Lung (tissue), 12 donors: ENCODE results near the gene SNRPD3. TPM values are rescaled to one million over a fixed set of nuclear protein-coding genes. Genes with fewer than 3 reads are reported as not detected.

Experiments
- ATAC-seq: fragments of 200-7000 bp; cut with Tn5 transposase; one replicate; pipeline ENCODE4 v1.9.1; 2020; ENCODE audit warnings: moderate number of reproducible peaks; ENCODE audit not compliant: insufficient read depth, low FRiP score
- DNase-seq, 3 donors: peaks; one replicate each; pipeline ENCODE4 v3.0.0-alpha.2; 2013 to 2017
- H3K27ac ChIP-seq, 2 donors: one replicate each; pipeline ENCODE4 v1.5.1; 2013; ENCODE audit warnings: mild to moderate bottlenecking in 2 of 2, moderate library complexity in 2 of 2, control low read depth in 1 of 2, inconsistent platforms in 1 of 2, low read depth in 1 of 2, low read length in 1 of 2
- H3K27me3 ChIP-seq, 3 donors: one replicate each; pipeline ENCODE4 v1.5.1; 2013; ENCODE audit warnings: low read length in 2 of 3; ENCODE audit not compliant: control insufficient read depth in 3 of 3, insufficient read depth in 3 of 3
- H3K36me3 ChIP-seq, 4 donors: one replicate each; pipeline ENCODE4 v1.5.1; 2013; ENCODE audit warnings: low read length in 4 of 4, mild to moderate bottlenecking in 1 of 4, moderate library complexity in 1 of 4; ENCODE audit not compliant: control insufficient read depth in 4 of 4, insufficient read depth in 4 of 4
- H3K4me1 ChIP-seq, 5 donors: one replicate each; pipeline ENCODE4 v1.5.1; 2013; ENCODE audit warnings: low read length in 5 of 5, mild to moderate bottlenecking in 2 of 5, moderate library complexity in 1 of 5; ENCODE audit not compliant: control insufficient read depth in 5 of 5, insufficient read depth in 5 of 5
- H3K4me3 ChIP-seq: one replicate; pipeline ENCODE4 v1.5.1; 2013; ENCODE audit warnings: mild to moderate bottlenecking, control low read depth, moderate library complexity
- H3K9ac ChIP-seq, 2 donors: one replicate each; pipeline ENCODE4 v1.5.1; 2013; ENCODE audit warnings: low read length in 2 of 2, control low read depth in 1 of 2; ENCODE audit not compliant: insufficient read depth in 1 of 2
- H3K9me3 ChIP-seq, 4 donors: one replicate each; pipeline ENCODE4 v1.5.1; 2013; ENCODE audit warnings: low read length in 3 of 4, mild to moderate bottlenecking in 1 of 4, moderate library complexity in 1 of 4; ENCODE audit not compliant: control insufficient read depth in 4 of 4, insufficient read depth in 3 of 4
- WGBS, 2 donors: extraction: QIAGEN DNeasy Blood & Tissue Kit; methylation state at CpG; one replicate each; pipeline ENCODE4 v1.1.7; 2013; 5-methylcytosine and 5-hydroxymethylcytosine counted together
- polyA plus RNA-seq, 2 donors: library from polyadenylated mRNA; stranded (reverse); fragments of 200-250 nt; gene quantifications; one replicate each; pipeline ENCODE4 v1.2.1, GENCODE V29; 2013
- total RNA-seq, 2 donors: library from RNA; depleted of rRNA in 1 of 2; stranded (reverse); fragments of >200 nt in 1 of 2; gene quantifications; one replicate each; pipeline ENCODE4 v1.2.1, GENCODE V29; 2014 to 2021
- TF ChIP-seq, protein P1 (sequence below): IDR thresholded peaks from 2 replicates; pipeline ENCODE4 v1.5.1; 2012; ENCODE audit warnings: mild to moderate bottlenecking; ENCODE audit errors: control extremely low read depth, extremely low read depth
- donor health status: control.
- donor health status: control.
- donor health status: Bipolar disorder and iron deficiency.
- donor health status: healthy.
- donor health status: DM: yes; HTN: yes; CAD: no.

SNRPD3 gene
- total and polyA plus RNA-seq, 4 donors: 76.3 to 193 (median 111) TPM

DNA sequence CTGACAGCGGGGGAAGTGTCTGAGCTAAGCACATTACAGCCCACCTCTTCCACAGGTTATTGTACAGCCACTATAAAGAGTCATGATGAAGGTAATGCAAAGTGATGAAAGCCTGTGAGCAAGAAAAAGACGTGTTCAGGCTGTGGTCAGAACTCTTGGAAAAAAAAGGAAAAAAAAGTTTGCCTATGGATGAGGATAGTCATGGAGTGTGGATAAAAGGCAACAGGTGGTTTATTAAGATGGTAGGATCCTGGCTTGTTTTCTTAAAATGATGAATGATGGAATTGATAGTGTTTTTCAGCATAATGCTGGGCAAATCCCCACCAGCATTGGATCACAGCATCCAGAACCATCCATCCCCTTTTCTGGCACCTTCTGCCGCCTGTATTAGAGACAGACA, 37.6 kb upstream of the SNRPD3 start:
- DNase-seq (no peak), ATAC-seq (no peak)
- Histone ChIP-seq H3K4me3 (no peak overlapping the region), H3K9me3 (no peaks in the 10 kb centered on the region), H3K36me3 (no peaks in the 10 kb centered on the region), H3K27ac (no peak overlapping the region), H3K27me3 (no peaks in the 10 kb centered on the region), H3K9ac (no peak overlapping the region), H3K4me1 (peaks cover 0 to 10% (median 3%) of the 10 kb centered on the region in 5 donors)
- TF ChIP-seq, protein P1, sequence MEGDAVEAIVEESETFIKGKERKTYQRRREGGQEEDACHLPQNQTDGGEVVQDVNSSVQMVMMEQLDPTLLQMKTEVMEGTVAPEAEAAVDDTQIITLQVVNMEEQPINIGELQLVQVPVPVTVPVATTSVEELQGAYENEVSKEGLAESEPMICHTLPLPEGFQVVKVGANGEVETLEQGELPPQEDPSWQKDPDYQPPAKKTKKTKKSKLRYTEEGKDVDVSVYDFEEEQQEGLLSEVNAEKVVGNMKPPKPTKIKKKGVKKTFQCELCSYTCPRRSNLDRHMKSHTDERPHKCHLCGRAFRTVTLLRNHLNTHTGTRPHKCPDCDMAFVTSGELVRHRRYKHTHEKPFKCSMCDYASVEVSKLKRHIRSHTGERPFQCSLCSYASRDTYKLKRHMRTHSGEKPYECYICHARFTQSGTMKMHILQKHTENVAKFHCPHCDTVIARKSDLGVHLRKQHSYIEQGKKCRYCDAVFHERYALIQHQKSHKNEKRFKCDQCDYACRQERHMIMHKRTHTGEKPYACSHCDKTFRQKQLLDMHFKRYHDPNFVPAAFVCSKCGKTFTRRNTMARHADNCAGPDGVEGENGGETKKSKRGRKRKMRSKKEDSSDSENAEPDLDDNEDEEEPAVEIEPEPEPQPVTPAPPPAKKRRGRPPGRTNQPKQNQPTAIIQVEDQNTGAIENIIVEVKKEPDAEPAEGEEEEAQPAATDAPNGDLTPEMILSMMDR: no peak
- 71 to 91% methylated on average over 3 of the region's 3 CpGs for WGBS, 2 donors

DNA sequence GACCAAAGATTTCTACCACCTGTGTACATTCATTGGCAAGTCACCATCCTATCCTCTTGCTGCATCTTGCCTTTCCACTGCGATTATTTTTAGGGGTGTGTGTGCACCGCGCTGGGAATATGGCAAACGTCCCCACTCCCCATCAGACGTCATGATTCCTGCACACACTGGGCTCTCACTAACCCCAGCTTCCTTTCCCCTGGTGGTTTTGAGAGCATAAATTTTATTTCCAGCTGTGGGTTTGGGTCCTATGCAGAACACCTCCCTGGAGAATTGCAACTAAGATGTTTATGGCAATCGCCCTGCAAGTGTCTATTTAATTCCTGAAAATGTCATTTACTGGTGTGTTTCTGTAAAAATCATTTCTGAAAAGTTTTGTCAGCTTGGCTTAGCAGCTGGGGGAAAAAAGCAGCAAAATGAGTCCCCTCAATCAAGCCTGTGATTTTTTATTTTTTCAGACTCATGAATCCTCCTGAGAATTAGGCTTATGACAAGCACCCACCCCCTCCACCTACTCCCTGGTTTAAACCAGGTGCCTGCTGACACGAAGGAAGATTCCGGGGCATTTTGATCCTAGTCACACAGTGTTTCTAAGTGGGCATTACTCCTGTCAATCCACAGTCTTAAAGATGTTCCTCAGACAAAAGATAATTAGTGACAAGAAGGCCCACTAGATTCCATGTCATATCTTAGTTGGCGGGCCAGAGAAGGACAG, 36.9 kb upstream of the SNRPD3 start:
- DNase-seq (no peak), ATAC-seq (no peak)
- TF ChIP-seq, protein P1: no peak
- 47 to 74% methylated on average over 9 of the region's 9 CpGs for WGBS, 2 donors
- H3K4me1 ChIP-seq: peaks cover 0 to 10% (median 3%) of the 10 kb centered on the region in 5 donors
- no peak overlapping the region for H3K9ac ChIP-seq
- H3K27ac ChIP-seq: no peak overlapping the region
- no peaks in the 10 kb centered on the region for H3K9me3 ChIP-seq
- no peak overlapping the region for H3K4me3 ChIP-seq
- no peaks in the 10 kb centered on the region for H3K36me3 ChIP-seq
- H3K27me3 ChIP-seq: no peaks in the 10 kb centered on the region

GRCh38 chr22:24519496-24519895, 36.3 kb upstream of the SNRPD3 start:
- H3K9ac ChIP-seq: no peak overlapping the region
- no peak overlapping the region for H3K27ac ChIP-seq
- H3K9me3 ChIP-seq: no peaks in the 10 kb centered on the region
- H3K27me3 ChIP-seq: no peaks in the 10 kb centered on the region
- H3K36me3 ChIP-seq: no peaks in the 10 kb centered on the region
- H3K4me3 ChIP-seq: no peak overlapping the region
- TF ChIP-seq, protein P1: no peak
- peaks cover 0 to 8% (median 3%) of the 10 kb centered on the region in 5 donors for H3K4me1 ChIP-seq
- no peak for ATAC-seq
- 64 to 83% methylated on average over 5 of the region's 5 CpGs for WGBS, 2 donors
- DNase-seq: no peak
